ENCODE results near the gene ZFP69.

ZFP69 gene

DNA sequence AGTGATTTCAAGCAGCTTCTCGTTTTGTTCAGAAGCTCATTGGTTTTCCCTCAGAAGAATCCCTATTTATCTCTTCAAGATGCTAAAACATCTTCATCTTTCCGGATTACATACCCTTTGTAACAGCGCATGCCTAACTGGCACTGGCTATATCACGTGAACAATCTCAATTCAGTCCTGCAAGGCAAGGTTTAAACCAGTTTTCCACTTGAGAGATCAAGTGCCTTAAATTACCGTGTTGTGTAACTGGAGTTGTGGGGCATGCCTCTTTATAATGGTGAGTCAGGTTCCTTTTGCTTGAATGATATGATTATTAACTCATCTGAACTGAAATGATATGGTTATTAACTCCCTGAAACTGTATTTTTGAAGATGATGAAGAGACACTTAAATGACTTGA, 37.8 kb upstream of the ZFP69 start:
- DNase-seq (ENCODE audit: insufficient read length, low spot score) (no peak), FAIRE-seq (no peak)
- TF ChIP-seq, protein P1, sequence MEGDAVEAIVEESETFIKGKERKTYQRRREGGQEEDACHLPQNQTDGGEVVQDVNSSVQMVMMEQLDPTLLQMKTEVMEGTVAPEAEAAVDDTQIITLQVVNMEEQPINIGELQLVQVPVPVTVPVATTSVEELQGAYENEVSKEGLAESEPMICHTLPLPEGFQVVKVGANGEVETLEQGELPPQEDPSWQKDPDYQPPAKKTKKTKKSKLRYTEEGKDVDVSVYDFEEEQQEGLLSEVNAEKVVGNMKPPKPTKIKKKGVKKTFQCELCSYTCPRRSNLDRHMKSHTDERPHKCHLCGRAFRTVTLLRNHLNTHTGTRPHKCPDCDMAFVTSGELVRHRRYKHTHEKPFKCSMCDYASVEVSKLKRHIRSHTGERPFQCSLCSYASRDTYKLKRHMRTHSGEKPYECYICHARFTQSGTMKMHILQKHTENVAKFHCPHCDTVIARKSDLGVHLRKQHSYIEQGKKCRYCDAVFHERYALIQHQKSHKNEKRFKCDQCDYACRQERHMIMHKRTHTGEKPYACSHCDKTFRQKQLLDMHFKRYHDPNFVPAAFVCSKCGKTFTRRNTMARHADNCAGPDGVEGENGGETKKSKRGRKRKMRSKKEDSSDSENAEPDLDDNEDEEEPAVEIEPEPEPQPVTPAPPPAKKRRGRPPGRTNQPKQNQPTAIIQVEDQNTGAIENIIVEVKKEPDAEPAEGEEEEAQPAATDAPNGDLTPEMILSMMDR (IDR thresholded peaks at IDR 0.05; ENCODE audit: insufficient read depth, missing control alignments) = no peak

GRCh38 chr1:40449684-40450494, 27.2 kb upstream of the ZFP69 start, which contains the start of gene ZFP69B:
ZFP69B (plus strand) TSS chr1:40450476; CDS start chr1:40450962, 486 bp downstream.
- TF ChIP-seq, protein P1 (IDR thresholded peaks at IDR 0.05; ENCODE audit: insufficient read depth, missing control alignments) = no peak
- DNase-seq (ENCODE audit: insufficient read length, low spot score) (peak; percentile 88), FAIRE-seq (no peak)

DNA sequence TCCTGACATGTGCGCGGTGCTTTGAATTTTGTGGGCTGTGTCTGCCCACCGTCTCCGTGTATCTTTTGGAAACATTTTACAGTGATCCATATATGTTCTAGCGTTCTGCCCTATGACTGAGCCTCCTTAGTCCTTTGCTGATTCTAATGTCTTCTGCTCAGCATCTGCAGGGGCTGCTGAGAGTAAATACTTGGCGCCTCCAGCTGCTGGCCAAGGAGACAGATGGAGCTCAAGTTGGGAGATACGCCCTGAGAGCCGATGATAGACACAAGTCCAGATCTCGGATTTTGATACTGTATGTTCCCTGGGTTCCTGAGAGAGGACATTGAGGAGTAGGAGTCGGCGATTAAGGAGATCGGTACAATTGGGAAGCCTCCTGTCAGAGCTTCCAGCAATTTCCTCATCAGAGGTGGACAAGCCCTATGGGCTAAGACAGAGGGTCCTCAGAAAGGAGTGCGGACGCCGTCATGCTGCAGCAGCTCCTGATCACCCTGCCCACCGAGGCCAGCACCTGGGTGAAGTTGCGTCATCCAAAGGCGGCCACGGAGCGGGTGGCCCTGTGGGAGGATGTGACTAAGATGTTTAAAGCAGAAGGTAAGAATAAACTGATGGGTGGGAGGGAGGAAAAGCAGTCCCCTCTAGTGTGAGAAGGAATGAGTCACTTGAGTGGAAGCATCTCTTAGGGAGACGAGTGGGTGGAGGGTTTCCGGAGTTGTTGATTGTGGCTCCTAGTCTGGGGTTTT, 26.4 kb upstream of the ZFP69 start:
- TF ChIP-seq, protein P1 (IDR thresholded peaks at IDR 0.05; ENCODE audit: insufficient read depth, missing control alignments) = no peak
- FAIRE-seq (no peak), DNase-seq (ENCODE audit: insufficient read length, low spot score) (no peak)

GRCh38 chr1:40451238-40451585, 25.9 kb upstream of the ZFP69 start:
- FAIRE-seq = no peak
- TF ChIP-seq, protein P1 (IDR thresholded peaks at IDR 0.05; ENCODE audit: insufficient read depth, missing control alignments) = no peak
- DNase-seq (ENCODE audit: insufficient read length, low spot score) = no peak

GRCh38 chr1:40454873-40455272, 22.2 kb upstream of the ZFP69 start:
- TF ChIP-seq, protein P1 (IDR thresholded peaks at IDR 0.05; ENCODE audit: insufficient read depth, missing control alignments) = no peak
- FAIRE-seq (no peak), DNase-seq (ENCODE audit: insufficient read length, low spot score) (no peak)

GRCh38 chr1:40462956-40463590, 14.0 kb upstream of the ZFP69 start:
- FAIRE-seq (no peak), DNase-seq (ENCODE audit: insufficient read length, low spot score) (no peak)
- TF ChIP-seq, protein P1 (IDR thresholded peaks at IDR 0.05; ENCODE audit: insufficient read depth, missing control alignments) = no peak

All from D721Med (cell line).